HG03095 (cell line): ENCODE measurements around the gene RAB5IF.
"Not testable (repeated sequence)": the region's sequence is repeated elsewhere in the genome, so short reads cannot be mapped to it uniquely, and the experiment has no call there.

ENCODE experiments used
- ATAC-seq: cut with Tn5 transposase; IDR thresholded peaks from one replicate; pipeline ENCODE4 v1.9.1; 2021; ENCODE audit warnings: moderate library complexity; ENCODE audit not compliant: unreplicated experiment

The RAB5IF gene

GRCh38 chr20:36628076-36628475 lies 22.5 kb downstream of the RAB5IF start:
- ATAC-seq: no peak

DNA sequence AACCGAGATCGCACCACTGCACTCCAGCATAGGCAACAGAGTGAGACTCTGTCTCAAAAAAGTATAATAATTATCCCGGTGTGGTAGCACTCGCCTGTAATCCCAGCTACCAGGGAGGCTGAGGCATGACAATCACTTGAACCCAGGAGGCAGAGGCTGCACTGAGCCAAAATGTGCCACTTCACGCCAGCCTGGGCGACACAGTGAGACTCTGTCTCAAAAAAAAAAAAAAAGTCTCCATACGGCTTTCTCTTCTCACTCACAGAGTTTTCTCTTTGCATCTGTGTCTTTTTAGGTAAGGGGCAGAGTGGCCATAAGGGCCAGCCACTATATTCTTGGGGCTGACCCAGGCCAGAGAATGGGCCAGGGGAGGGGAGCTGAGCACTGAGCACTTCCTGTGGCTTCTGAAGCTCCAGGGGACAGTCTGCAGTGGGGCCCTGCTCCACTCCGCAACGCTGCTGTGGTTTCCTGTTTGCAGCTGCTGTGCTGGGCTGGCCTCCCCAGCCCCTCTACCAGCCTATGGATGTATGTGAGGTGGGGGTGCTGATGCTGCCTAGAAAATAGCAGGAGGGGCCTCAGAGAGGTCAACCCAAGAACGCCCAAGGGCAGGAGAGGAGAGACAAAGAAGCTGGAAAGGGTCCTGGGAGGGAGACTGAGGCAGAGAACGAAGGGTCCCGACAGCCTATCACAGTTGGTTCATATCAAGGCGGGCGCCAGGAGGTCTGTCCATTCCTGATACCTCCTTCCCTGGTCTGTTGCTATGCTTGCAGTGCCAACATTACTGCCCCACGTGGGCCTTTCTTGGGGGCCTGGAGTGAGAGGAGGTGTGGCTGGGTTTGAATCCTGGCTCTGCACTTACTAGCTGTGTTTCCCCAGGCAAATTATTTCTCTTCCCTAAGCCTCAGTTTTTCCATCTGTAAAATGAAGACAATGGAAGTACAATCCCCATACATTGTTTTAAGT lies 24.4 kb downstream of the RAB5IF start:
- peak; percentile 54 for ATAC-seq

- no peak for ATAC-seq
Observed at GRCh38 chr20:36631646-36632045, 26.1 kb downstream of the RAB5IF start.

- no peak for ATAC-seq
Observed at GRCh38 chr20:36632147-36632486, 26.5 kb downstream of the RAB5IF start.

DNA sequence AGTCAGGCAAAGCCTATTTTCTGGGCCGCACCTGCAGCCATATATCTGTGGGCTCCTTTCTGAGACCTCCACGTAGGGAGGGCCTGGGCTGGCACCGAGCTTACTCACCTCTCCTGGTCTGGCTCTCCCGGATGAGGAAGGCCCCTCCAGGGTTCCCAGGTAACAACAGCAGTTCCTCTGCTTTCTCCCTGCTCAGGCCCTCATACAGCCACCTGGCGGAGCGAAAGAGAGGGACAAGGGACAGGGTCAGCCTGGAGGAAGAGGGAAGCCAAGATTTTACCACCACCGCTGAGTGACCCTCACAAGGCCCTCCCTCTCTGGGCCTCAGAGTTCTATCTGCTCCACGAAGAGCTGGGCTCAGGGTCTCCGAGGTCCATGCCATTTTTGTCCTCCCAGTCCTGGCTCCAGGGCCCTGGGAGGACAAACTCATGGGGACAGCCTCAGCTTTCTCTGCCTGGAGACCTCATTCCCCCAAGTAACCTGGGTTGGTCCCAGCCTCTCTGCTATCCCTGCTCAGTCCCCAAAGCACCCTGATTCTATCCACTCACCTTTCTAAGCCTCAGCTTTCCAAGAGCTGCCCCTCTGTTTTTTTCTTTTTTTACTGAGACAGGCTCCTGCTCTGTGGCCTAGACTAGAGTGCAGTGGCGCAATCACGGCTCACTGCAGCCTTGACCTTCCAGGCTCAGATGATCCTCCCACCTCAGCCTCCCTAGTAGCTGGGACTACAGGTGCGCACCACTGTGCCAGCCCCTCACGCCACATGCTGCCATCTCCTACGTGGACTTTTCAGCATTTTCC lies 27.1 kb downstream of the RAB5IF start:
- ATAC-seq: no peak

- ATAC-seq: no peak
Observed at GRCh38 chr20:36633285-36633772, 27.8 kb downstream of the RAB5IF start.

- no peak for ATAC-seq
Observed at GRCh38 chr20:36634342-36634741, 28.8 kb downstream of the RAB5IF start.

GRCh38 chr20:36638876-36639400 lies 33.4 kb downstream of the RAB5IF start:
- ATAC-seq: not testable (repeated sequence)

DNA sequence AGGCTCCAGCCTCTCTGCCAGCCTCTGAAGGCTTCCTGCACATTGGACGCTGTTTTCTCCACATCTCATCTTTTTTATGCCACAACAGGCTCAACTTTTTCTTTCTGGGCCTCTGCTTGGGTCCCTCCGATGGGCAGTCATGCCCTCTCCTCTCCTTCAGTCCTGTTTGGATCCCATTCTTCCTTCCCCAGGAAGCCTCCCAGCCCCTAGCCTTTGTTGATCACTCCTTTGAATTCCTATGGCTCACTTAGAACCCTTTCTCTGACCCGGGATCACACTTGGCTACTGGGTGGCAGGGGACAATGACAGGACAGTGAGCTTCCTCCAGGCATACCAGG lies 35.9 kb downstream of the RAB5IF start:
- no peak for ATAC-seq

- ATAC-seq: no peak
Observed at GRCh38 chr20:36642136-36642535, 36.6 kb downstream of the RAB5IF start.

GRCh38 chr20:36644032-36644705 lies 38.6 kb downstream of the RAB5IF start:
- no peak for ATAC-seq

DNA sequence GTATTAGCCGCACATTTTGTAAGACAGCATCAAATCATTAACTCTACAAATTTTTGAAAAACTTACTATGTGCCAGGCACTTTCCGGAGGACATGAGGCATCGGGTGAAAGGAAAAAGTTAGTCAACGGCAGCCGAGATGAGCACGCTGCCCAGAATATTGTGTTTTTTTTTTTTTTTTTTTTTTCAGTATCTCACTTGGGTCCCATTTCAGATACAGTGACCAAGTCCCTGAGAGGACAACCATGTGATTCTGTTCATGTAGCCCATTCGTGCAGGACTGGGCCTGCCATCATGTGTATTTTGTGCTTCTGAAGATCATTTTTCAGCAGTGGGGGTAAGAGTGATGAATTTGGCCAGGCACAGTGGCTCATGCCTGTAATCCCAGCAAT lies 39.1 kb downstream of the RAB5IF start:
- no peak for ATAC-seq

- ATAC-seq: no peak
Observed at GRCh38 chr20:36645353-36645752, 39.8 kb downstream of the RAB5IF start.

DNA sequence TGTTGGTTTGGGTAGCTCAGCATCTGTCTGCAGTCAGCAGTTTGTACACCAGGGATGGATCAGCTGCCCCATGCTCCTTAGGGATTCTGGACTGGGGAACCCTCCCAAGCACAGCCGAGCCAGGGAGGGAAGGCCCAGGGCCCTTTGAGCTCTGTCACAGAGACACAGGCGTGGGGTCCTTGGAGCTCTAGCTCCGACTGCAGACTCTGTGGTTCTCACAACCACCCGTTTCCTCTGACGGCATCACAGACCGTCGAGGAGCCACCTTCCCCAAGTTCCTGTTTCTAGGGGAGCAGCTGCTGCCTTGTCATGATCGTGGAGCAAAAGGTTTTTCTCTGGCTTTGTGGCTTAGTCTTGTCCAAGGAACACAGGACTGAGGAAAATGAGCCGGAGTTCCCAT lies 40.4 kb downstream of the RAB5IF start, which contains the start of gene SLA2:
TSS of gene SLA2 (minus strand) at position 199 of the 400 bp plus-strand sequence. CDS start 4,861 bp downstream, outside the sequence.
- no peak for ATAC-seq

DNA sequence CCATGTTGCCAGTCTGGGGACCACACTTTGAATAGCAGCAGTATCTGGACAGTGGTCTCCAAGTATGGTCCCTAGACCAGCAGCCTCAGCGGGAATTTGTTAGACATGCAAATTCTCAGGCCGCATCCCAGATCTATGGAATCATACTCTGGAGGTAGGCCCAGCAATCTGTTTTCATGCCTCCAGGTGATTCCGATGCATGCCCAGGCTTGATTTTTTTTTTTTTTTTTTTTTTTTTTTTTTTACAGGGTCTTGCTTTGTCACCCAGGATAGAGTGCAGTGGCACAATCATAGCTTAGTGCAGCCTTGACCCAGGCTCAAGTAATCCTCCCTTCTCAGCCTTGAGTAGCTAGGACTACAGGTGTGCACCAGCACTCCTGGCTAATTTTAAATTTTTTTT lies 41.1 kb downstream of the RAB5IF start:
- no peak for ATAC-seq

DNA sequence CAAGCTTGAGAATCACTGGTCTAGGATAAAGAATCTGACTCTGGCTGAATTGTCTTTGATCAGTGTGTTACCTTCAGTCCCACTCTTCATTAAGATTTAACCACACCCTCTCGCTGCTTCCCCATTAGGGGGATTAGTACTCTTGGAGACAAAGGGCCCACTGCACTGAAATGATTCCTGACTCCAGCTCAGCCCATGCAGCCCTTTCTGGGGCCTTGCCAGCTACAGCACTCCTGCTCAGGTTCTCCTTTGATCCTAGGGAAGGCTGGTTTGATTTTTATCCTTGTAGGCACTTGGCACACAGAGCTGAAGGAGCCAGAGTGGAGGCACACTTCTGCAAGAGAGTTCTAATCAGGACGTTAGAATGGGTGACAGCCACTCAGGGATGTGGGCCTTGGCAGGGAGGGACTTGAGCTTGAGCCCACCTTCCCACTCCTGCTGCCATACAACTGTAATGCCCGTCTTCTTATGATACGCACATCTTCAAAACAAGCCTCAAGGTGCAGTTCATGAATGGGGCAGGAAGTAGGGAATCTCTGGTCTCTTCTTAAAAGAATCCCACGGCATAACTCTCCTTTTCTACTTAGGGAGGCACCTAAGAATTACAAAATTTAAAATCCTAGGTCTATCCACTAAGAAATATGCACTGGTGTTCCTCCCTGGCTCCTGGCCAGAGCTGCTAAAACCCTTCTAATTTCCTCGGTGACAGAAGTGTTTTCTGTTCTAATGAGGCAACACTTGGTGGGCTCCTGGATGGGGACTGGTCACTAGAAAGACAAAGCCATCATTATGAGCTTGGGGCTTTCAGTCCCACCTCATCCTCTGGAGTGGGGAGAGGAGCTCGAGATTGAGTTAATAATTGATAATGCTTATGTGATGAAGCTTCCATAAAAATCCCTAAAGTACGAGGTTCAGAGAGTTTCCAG lies 41.9 kb downstream of the RAB5IF start:
- ATAC-seq: no peak

GRCh38 chr20:36653456-36653855 lies 47.9 kb downstream of the RAB5IF start:
- ATAC-seq: no peak

DNA sequence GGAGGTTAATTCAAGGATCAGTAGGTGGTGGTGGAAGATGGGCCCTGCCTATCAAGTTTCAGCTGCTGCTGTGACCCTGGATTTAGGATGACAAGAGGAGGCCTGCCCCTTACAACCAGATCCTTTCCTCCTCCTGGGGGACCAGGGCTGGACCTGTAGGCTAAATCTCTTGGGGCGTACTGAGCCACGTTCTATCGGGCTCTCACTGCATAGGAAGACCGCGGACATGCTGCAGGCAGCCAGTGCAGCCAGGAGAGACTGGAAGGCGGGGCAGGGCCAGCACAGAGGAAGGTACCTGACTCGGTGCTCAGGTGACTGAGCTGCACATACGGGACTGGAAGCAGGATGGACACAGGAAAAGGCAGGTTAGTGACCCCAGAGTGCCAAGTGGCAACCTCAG lies 48.9 kb downstream of the RAB5IF start:
- ATAC-seq: no peak

DNA sequence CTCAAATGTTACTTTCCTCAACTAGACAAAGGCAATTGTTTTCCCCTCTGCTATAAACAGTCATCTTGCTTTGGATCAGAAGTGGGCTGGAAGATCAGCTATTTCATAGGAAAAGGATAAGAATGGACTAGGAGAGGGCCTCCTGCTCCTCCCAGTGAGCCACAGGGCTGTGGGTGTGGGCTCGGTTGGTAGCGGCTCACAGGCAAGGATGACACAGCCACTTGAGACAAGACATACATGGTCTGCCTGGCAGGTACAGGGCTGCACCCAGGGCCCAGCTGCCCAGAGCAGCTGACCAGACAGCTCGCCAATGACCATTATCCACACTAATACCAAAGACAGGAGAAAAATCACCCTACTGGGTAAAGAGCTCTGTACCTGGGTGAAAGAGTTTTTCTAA lies 49.4 kb downstream of the RAB5IF start:
- ATAC-seq: no peak

- ATAC-seq: no peak
Observed at GRCh38 chr20:36656733-36657132, 51.2 kb downstream of the RAB5IF start.
